K562 (cell line): Measurements from ENCODE around the gene ANKMY2. TPM values are rescaled to one million over a fixed set of nuclear protein-coding genes. Genes with fewer than 3 reads are reported as not detected.

Experiments
- ATF7 ChIP-seq: fragments of 450-650 bp; IDR thresholded peaks from 2 replicates; pipeline ENCODE4 v1.7.1; 2014; ENCODE audit warnings: mild to moderate bottlenecking, moderate library complexity
- CBX1 ChIP-seq: sonication (generic); IDR thresholded peaks from 2 replicates; pipeline ENCODE4 v1.6.1; 2016; ENCODE audit warnings: antibody characterized with exemption, low read depth, mild to moderate bottlenecking
- CTCF ChIP-seq, 3 experiments: IDR thresholded peaks in 2 of 3; conservative IDR thresholded peaks in 1 of 3; 2 replicates each; pipeline ENCODE4 v1.5.1; 2011 to 2012; ENCODE audit warnings: low read length in 3 of 3, mild to moderate bottlenecking in 3 of 3, control low read depth in 2 of 3, improper control_type of control experiment in 1 of 3, inconsistent platforms in 1 of 3, low read depth in 1 of 3, mixed read lengths in 1 of 3, moderate library complexity in 1 of 3; ENCODE audit not compliant: insufficient read depth in 2 of 3
- EP300 ChIP-seq: IDR thresholded peaks from 2 replicates; pipeline ENCODE4 v1.6.1; 2012; ENCODE audit warnings: low read length, improper control_type of control experiment
- FOS ChIP-seq: IDR thresholded peaks from 3 replicates; pipeline ENCODE4 v1.6.1; 2011; ENCODE audit not compliant: insufficient read length; ENCODE audit errors: extremely low read depth
- HDAC1 ChIP-seq, 2 experiments: fragments of 450-650 bp; IDR thresholded peaks; 2 replicates each; pipeline ENCODE4 v1.6.1; 2016 to 2017; ENCODE audit warnings: inconsistent platforms in 1 of 2, mild to moderate bottlenecking in 1 of 2, moderate library complexity in 1 of 2
- HNRNPL ChIP-seq: fragments of 200-400 bp; formaldehyde crosslinking; IDR thresholded peaks from 2 replicates; pipeline ENCODE4 v1.6.1; 2017; ENCODE audit warnings: low read depth, mild to moderate bottlenecking, low read length
- JUND ChIP-seq, 2 experiments: IDR thresholded peaks; 2 replicates in 1 of 2; 3 replicates in 1 of 2; pipeline ENCODE4 v1.6.1; 2011; ENCODE audit warnings: borderline replicate concordance in 2 of 2, low read depth in 2 of 2, low read length in 2 of 2, improper control_type of control experiment in 1 of 2, missing biosample characterization in 1 of 2, missing genetic modification characterization in 1 of 2, missing genetic modification reagents in 1 of 2
- KDM5B ChIP-seq: fragments of 200-600 bp; sonication (generic); IDR thresholded peaks from 2 replicates; pipeline ENCODE4 v1.6.1; 2012; ENCODE audit warnings: low read depth, mild to moderate bottlenecking, moderate library complexity, low read length, control low read depth, inconsistent platforms; ENCODE audit not compliant: insufficient replicate concordance
- NFE2 ChIP-seq: IDR thresholded peaks from 2 replicates; pipeline ENCODE4 v1.6.1; 2014; ENCODE audit warnings: antibody characterized with exemption, low read depth
- NKRF ChIP-seq: fragments of 450-650 bp; IDR thresholded peaks from 2 replicates; pipeline ENCODE4 v1.6.1; 2016; ENCODE audit warnings: borderline replicate concordance
- RAD21 ChIP-seq, 2 experiments: fragments of 250-450 bp in 1 of 2; fragments of 450-650 bp in 1 of 2; sonication (Bioruptor Pico) in 1 of 2; formaldehyde crosslinking in 1 of 2; IDR thresholded peaks in 1 of 2; conservative IDR thresholded peaks in 1 of 2; 2 replicates each; pipeline versions ENCODE4 v1.4.0 to v1.8.0; 2020 to 2022; ENCODE audit warnings: mild to moderate bottlenecking in 2 of 2, moderate library complexity in 1 of 2
- SAP30 ChIP-seq: fragments of 200-600 bp; sonication (generic); IDR thresholded peaks from 2 replicates; pipeline ENCODE4 v1.6.1; 2012; ENCODE audit warnings: borderline replicate concordance, low read depth, mild to moderate bottlenecking, moderate library complexity, low read length, control low read depth, inconsistent platforms; ENCODE audit not compliant: insufficient read depth, poor library complexity, severe bottlenecking
- ZNF282 ChIP-seq: sonication (generic); formaldehyde crosslinking; IDR thresholded peaks from 2 replicates; pipeline ENCODE4 v1.8.1; 2023; ENCODE audit warnings: missing genetic modification reagents
- ZNF766 ChIP-seq: fragments of 200-800 bp; sonication (Bioruptor generic); conservative IDR thresholded peaks from 2 replicates; pipeline ENCODE4 v1.6.1; 2016; ENCODE audit warnings: missing genetic modification characterization, missing compliant biosample characterization
- polyA plus RNA-seq, 8 experiments: library from polyadenylated mRNA; depleted of rRNA in 4 of 8; stranded (reverse) in 5 of 8; unstranded in 3 of 8; fragments of >200 nt; fragmentation: Nextera tagmentation in 2 of 8; fragmentation: Illumina TruSeq in 1 of 8; extraction: Ambion mirVana in 2 of 8; extraction: Trizol in 1 of 8; gene quantifications; 2 replicates each; pipeline versions ENCODE4 v1.2.1 to v1.2.3, GENCODE V29; 2011 to 2014; ENCODE audit warnings: inconsistent platforms in 1 of 8, missing spikeins in 1 of 8
- total RNA-seq, 7 experiments: library from RNA; depleted of rRNA in 6 of 7; stranded (reverse); fragments of >200 nt in 6 of 7; fragmentation: Illumina TruSeq in 2 of 7; extraction: Trizol in 2 of 7; gene quantifications; 2 replicates each; pipeline versions ENCODE4 v1.2.1 to v1.2.3, GENCODE V29; 2011 to 2021; ENCODE audit warnings: low replicate concordance in 1 of 7
- TF ChIP-seq, protein P1 (sequence below): fragments of 250-450 bp; sonication (Bioruptor Pico); IDR thresholded peaks from 2 replicates; pipeline ENCODE4 v1.4.0; 2020

The ANKMY2 gene
- total and polyA plus RNA-seq, 9 of the 15 experiments (the other 6 are each of a cell fraction or from before 2014, with no cell fraction given) = 38.9 to 71.5 (median 48.8) TPM

DNA sequence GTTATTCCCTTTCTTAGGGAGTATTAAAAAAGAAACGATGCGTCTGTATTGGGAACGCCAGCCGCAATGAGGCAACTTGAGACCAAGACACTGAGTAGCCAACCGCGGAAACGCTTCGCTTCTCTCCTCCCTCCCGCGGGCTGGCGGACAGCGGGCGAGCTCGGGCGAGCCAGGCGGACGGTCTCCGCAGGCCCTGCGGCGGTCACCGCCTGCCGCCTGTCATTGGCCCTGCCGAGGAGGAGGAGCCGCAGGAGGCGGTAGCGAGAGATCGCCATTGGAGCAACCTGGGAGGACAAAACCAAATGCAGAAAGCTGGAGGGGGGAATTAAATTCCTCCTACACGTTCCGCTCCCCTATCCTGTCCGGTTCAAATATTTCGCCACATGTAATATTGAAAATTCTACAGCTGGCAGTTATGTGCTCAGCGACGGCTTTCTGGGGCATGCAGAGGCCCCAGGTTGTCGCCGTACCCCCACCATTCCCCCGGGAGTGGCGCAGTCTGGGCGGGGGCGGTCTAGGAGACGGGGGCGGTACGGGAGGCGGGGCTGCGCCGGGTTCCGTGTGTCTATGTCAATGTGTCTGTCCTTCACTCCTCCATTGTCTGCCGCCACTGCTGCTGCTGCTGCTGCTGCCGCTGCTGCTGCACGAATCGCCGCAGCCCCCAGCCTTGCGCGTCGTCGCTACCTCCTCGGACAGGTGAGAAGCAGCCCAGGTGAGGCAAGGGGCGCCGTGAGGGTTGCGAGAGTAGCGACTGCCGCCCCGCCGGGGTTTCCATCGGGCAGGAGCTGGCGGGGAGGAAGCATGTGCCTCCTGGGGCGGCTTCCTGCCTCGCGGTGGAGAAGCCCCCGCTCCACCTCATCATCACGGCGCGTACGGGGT lies at the start of gene ANKMY2, which contains the start of gene BZW2 (continued):
- peak; percentile 40 to 99; a peak in 3 of 4 replicates for TF ChIP-seq HDAC1 (IDR thresholded peaks at IDR 0.05)
- 0 out of 2 replicates have a peak, but pooled peaks have one; percentile 16 for TF ChIP-seq EP300
- peak; percentile 96 for TF ChIP-seq SAP30
- peak; percentile 97 for TF ChIP-seq JUND (IDR thresholded peaks at IDR 0.05; ENCODE audit: borderline replicate concordance, low read depth, low read length)
- TF ChIP-seq JUND (tag; IDR thresholded peaks at IDR 0.05; ENCODE audit: borderline replicate concordance, low read depth, low read length) = no peak; the same call in 2 of the 3 replicates
- peak; percentile 98 for TF ChIP-seq KDM5B
- no peak; a peak in 1 of 4 replicates for TF ChIP-seq RAD21 (CRISPR knock-in tag; conservative IDR thresholded peaks at IDR 0.05 in 1 of 2, IDR thresholded peaks at IDR 0.05 in 1 of 2)
- TF ChIP-seq NKRF = peak; percentile 97
- peak; percentile 24; the same call in 1 of the 2 replicates for TF ChIP-seq HNRNPL
- TF ChIP-seq, protein P1, sequence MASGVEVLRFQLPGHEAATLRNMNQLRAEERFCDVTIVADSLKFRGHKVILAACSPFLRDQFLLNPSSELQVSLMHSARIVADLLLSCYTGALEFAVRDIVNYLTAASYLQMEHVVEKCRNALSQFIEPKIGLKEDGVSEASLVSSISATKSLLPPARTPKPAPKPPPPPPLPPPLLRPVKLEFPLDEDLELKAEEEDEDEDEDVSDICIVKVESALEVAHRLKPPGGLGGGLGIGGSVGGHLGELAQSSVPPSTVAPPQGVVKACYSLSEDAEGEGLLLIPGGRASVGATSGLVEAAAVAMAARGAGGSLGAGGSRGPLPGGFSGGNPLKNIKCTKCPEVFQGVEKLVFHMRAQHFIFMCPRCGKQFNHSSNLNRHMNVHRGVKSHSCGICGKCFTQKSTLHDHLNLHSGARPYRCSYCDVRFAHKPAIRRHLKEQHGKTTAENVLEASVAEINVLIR (CRISPR knock-in tag) = 0 out of 2 replicates have a peak, but pooled peaks have one; percentile 15
- no peak for TF ChIP-seq CTCF (IDR thresholded peaks at IDR 0.05 in 2 of 3, conservative IDR thresholded peaks at IDR 0.05 in 1 of 3; ENCODE audit: insufficient read depth in 2 of 3, low read depth in 1 of 3, low read length in 3 of 3)
- TF ChIP-seq ZNF766 (CRISPR knock-in tag) = peak; percentile 66; the same call in 1 of the 2 replicates
- 0 out of 2 replicates have a peak, but pooled peaks have one; percentile 20 for TF ChIP-seq CBX1
- peak; percentile 100 for TF ChIP-seq ATF7
- TF ChIP-seq FOS = peak; percentile 74
- TF ChIP-seq ZNF282 = 0 out of 2 replicates have a peak, but pooled peaks have one; percentile 33
- no peak for TF ChIP-seq NFE2
